ENCODE measurements around the gene CAST.
"Not testable (repeated sequence)": the region's sequence is repeated elsewhere in the genome, so short reads cannot be mapped to it uniquely, and the experiment has no call there.

Gene CAST

DNA sequence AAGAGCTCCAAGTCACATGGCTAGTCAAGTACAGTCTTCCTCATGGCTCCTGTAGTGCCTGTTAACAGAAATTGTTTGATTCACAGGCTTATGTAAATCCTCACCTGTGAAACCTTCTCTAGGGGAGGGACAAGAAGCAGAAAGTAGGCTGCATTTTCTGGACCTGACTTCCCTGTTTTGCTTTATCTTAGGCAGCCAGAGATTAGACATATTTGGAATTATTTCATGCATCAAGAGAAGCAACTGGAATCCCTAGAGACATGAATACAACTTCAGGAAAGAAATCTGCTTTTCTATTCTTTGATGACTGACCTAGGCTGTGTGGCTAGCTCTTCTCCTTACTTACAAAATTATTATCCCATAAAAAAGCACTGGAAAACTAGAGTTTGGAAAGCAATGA is 52.3 kb downstream of the CAST start:
- no peak for DNase-seq (ENCODE audit: low read depth in 2 of 2)

GRCh38 chr5:96714951-96715451 is 52.8 kb downstream of the CAST start:
- DNase-seq (ENCODE audit: low read depth in 2 of 2): no peak

- no peak for DNase-seq (ENCODE audit: low read depth in 2 of 2)
These were observed 53.8 kb downstream of the CAST start for GRCh38 chr5:96716007-96716406.

DNA sequence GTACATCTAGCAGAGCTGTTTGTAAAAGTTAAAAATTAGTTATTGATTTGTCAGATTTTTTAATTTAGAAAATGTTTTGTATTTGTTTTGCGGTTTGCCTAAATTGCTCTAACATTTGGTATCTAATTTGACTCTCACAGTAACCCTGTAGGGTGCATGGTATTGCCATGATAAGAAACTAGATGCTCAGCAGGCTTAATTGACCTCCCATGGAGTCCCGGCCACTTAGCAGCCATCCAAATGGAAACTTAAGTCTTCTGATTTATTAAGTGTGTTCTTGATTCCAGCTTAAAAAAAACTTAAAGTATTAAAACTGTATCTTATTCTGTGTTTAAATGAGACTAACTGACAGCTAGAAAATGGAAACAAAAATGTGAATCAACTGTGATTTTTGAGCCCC is 54.5 kb downstream of the CAST start:
- DNase-seq (ENCODE audit: low read depth in 2 of 2): no peak

- no peak for DNase-seq (ENCODE audit: low read depth in 2 of 2)
These were observed 55.7 kb downstream of the CAST start for GRCh38 chr5:96717874-96718273.

GRCh38 chr5:96718635-96719077 is 56.5 kb downstream of the CAST start:
- DNase-seq (ENCODE audit: low read depth in 2 of 2): no peak

GRCh38 chr5:96720408-96720807 is 58.2 kb downstream of the CAST start:
- no peak for DNase-seq (ENCODE audit: low read depth in 2 of 2)

- no peak for DNase-seq (ENCODE audit: low read depth in 2 of 2)
These were observed 59.3 kb downstream of the CAST start for GRCh38 chr5:96721351-96721977.

- no peak for DNase-seq (ENCODE audit: low read depth in 2 of 2)
These were observed 63.1 kb downstream of the CAST start for GRCh38 chr5:96725257-96725656.

GRCh38 chr5:96726802-96727201 is 64.6 kb downstream of the CAST start:
- no peak for DNase-seq (ENCODE audit: low read depth in 2 of 2)

DNA sequence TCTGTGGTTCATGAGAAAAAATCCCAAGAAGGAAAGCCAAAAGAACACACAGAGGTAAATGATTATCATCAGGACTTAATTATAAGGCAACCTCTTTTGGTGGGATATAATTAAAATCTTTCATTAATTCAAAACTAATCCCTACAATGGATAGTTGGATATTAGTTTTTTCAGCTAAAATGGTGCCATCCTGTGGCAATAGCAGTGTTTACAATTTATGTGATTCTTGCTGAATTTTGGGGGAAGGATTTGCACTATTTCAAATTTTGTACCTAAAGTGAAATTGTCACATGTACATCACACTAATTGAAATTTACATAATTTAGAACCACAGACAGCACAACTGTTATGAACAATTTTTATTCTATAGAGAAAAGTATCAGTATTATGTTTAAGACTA is 67.0 kb downstream of the CAST start:
- no peak for DNase-seq (ENCODE audit: low read depth in 2 of 2)

GRCh38 chr5:96730586-96730985 is 68.4 kb downstream of the CAST start:
- DNase-seq (ENCODE audit: low read depth in 2 of 2): no peak

DNA sequence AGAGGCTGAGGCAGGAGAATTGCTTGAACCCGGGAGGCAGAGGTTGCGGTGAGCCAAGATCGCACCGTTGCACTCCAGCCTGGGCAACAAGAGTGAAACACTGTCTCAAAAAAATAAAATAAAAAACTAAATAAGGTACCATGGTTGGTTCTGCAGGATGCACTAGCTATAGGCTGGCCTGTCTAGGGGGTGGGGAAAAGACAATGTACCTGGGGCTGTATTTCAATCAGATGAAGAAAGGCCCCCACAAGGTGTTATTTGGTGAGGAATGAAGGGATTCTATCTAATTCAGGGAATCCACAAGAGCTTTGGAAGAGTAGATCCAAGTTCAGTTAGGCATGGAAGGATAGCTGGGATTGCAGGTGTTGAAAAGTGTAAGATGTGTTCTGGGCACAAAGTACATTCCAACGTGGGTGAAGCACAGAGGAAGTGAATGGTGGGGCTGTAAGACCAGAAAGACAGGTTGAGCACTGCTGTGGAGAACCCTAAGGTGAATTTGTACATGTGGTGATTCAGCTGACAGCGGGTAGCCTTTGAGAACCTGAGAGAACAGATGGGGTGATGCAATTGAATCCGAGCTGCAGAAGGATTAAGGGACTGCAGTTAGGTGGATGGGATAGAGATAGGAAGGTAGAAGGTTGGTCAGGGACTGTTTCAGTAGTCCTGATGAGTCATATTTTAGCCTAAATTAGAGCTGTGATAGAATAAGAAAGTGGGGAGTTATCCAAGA is 71.8 kb downstream of the CAST start:
- no peak for DNase-seq (ENCODE audit: low read depth in 2 of 2)

DNA sequence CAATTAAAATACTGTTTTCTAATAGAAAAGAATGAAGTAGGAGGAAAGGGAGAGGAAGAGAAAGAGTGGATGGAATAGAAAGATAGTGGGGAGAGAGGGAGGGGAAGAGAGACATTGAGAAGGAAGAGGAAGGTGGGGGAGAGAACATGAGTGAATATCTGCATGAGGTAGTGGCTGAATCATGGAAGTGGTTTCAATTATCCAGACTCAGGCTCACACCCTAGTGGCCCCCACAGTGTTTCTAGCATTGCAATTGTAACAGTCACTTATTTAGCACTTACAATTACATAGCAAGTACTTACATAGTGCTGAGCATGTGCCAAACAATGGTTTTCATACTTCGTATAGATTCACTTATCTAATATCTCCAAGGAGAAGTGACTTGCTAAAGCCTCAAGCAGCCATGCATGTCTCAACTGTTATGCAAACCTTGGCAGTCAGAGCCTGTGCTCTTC is 72.7 kb downstream of the CAST start:
- no peak for DNase-seq (ENCODE audit: low read depth in 2 of 2)

GRCh38 chr5:96736937-96737336 is 74.8 kb downstream of the CAST start:
- DNase-seq (ENCODE audit: low read depth in 2 of 2): no peak

DNA sequence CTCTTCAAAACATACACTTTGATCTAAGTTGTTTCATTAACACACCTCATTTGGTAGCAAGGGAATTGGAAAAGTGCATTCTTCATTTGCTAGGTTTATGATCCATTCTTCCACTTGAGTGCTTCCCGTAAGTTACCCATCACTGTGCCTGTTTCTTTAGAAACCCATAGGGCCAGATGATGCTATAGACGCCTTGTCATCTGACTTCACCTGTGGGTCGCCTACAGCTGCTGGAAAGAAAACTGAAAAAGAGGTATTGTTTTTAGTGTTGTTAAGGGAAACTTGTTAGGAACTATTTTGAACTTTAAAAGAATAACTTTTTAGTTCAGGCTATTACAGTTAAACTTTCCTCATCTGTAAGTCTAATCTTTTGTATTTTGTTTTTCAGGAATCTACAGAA is 78.9 kb downstream of the CAST start:
- no peak for DNase-seq (ENCODE audit: low read depth in 2 of 2)

- DNase-seq (ENCODE audit: low read depth in 2 of 2): no peak
These were observed 79.7 kb downstream of the CAST start for GRCh38 chr5:96741891-96742309.

GRCh38 chr5:96742538-96742937 is 80.4 kb downstream of the CAST start:
- DNase-seq (ENCODE audit: low read depth in 2 of 2): no peak

GRCh38 chr5:96743065-96743768 is 81.0 kb downstream of the CAST start:
- no peak for DNase-seq (ENCODE audit: low read depth in 2 of 2)

DNA sequence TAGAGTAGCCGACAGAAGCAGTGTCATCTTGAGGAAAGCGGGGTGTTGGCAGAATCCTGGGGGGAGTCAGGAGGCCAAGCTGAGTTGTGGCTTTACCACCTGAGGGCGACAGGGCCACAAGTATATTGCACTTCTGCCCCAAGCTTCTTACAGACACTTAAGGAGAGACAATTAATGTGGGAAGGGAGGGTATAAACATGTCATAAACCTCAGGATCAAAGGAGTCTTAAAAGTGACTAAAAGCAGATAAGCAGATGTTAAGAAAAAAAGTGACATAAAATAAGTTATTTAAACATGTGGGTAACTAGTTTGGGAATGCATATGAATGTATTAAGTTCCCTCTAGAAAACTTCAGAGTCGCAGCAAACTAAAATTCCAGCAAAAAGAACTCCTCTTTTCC is 81.6 kb downstream of the CAST start:
- no peak for DNase-seq (ENCODE audit: low read depth in 2 of 2)

GRCh38 chr5:96744218-96744617 is 82.0 kb downstream of the CAST start:
- not testable (repeated sequence) for DNase-seq (ENCODE audit: low read depth in 2 of 2)

GRCh38 chr5:96745025-96745424 is 82.8 kb downstream of the CAST start:
- DNase-seq (ENCODE audit: low read depth in 2 of 2): no peak
